ENCODE data around the gene SCFD1. TPM values are rescaled to one million over a fixed set of nuclear protein-coding genes. Genes with fewer than 3 reads are reported as not detected.
"Not testable (repeated sequence)": the region's sequence is repeated elsewhere in the genome, so short reads cannot be mapped to it uniquely, and the experiment has no call there.

The SCFD1 gene
- 71.1 and 80.4 TPM in 2 replicates for total RNA-seq

- intact Hi-C loops (cut with micrococcal nuclease), result loop anchor here (1.0 to 10.0 kb wide), 12 partner anchors 9 to 1583 kb away; partner anchors contain the start of genes AP4S1, ARHGAP5, DTD2 and G2E3
These were observed at the start of gene SCFD1 for GRCh38 chr14:30621940-30622830. Gene SCFD1, plus strand, starts transcription at chr14:30622319. Its CDS starts 20 bp downstream, at chr14:30622339.

- intact Hi-C loops (cut with micrococcal nuclease), result no loop called here
These were observed 49.3 kb upstream of the SCFD1 start for GRCh38 chr14:30572771-30573170.

- intact Hi-C loops (cut with micrococcal nuclease), result no loop called here
These were observed 48.8 kb upstream of the SCFD1 start for GRCh38 chr14:30573226-30573814.

GRCh38 chr14:30573966-30574365, 48.2 kb upstream of the SCFD1 start:
- intact Hi-C loops (cut with micrococcal nuclease), result no loop called here

- intact Hi-C loops (cut with micrococcal nuclease), result not testable (repeated sequence)
These were observed 47.3 kb upstream of the SCFD1 start for GRCh38 chr14:30574777-30575176.

- intact Hi-C loops (cut with micrococcal nuclease), result not testable (repeated sequence)
These were observed 45.8 kb upstream of the SCFD1 start for GRCh38 chr14:30576333-30576732.

- intact Hi-C loops (cut with micrococcal nuclease), result no loop called here
These were observed 41.4 kb upstream of the SCFD1 start for GRCh38 chr14:30580616-30581282.

GRCh38 chr14:30581283-30581625, 40.9 kb upstream of the SCFD1 start:
- intact Hi-C loops (cut with micrococcal nuclease), result no loop called here

- intact Hi-C loops (cut with micrococcal nuclease), result no loop called here
These were observed 39.7 kb upstream of the SCFD1 start for GRCh38 chr14:30582376-30582775.

GRCh38 chr14:30584058-30584630, 38.0 kb upstream of the SCFD1 start:
- intact Hi-C loops (cut with micrococcal nuclease), result no loop called here

- intact Hi-C loops (cut with micrococcal nuclease), result no loop called here
These were observed 36.9 kb upstream of the SCFD1 start for GRCh38 chr14:30585204-30585603.

GRCh38 chr14:30587141-30587540, 35.0 kb upstream of the SCFD1 start:
- intact Hi-C loops (cut with micrococcal nuclease), result no loop called here

- intact Hi-C loops (cut with micrococcal nuclease), result no loop called here
These were observed 33.2 kb upstream of the SCFD1 start for GRCh38 chr14:30588873-30589272.

GRCh38 chr14:30596935-30597334, 25.2 kb upstream of the SCFD1 start:
- intact Hi-C loops (cut with micrococcal nuclease), result no loop called here

GRCh38 chr14:30597504-30597903, 24.6 kb upstream of the SCFD1 start:
- intact Hi-C loops (cut with micrococcal nuclease), result no loop called here

- intact Hi-C loops (cut with micrococcal nuclease), result no loop called here
These were observed 20.9 kb upstream of the SCFD1 start for GRCh38 chr14:30600922-30601918.

GRCh38 chr14:30603402-30603801, 18.7 kb upstream of the SCFD1 start:
- intact Hi-C loops (cut with micrococcal nuclease), result no loop called here

- intact Hi-C loops (cut with micrococcal nuclease), result not testable (repeated sequence)
These were observed 17.4 kb upstream of the SCFD1 start for GRCh38 chr14:30604696-30605095.

GRCh38 chr14:30607156-30607780, 14.9 kb upstream of the SCFD1 start:
- intact Hi-C loops (cut with micrococcal nuclease), result no loop called here

- intact Hi-C loops (cut with micrococcal nuclease), result no loop called here
These were observed 13.5 kb upstream of the SCFD1 start for GRCh38 chr14:30608533-30609006.
